LHCN-M2 (cell line): ENCODE data around the gene FGF7. TPM values are rescaled to one million over a fixed set of nuclear protein-coding genes. Genes with fewer than 3 reads are reported as not detected.
A peak's percentile ranks its signal among the peaks of the same experiment; 100 is the strongest.
"Not testable (repeated sequence)": the region's sequence is repeated elsewhere in the genome, so short reads cannot be mapped to it uniquely, and the experiment has no call there.

Experiments used
- DNase-seq: peaks from one replicate; pipeline ENCODE4 v3.0.0-alpha.2; 2012; ENCODE audit warnings: low read depth
- total RNA-seq: library from RNA; depleted of rRNA; stranded (reverse); fragments of >200 nt; gene quantifications from 2 replicates; pipeline ENCODE4 v1.2.3, GENCODE V29; 2014; rRNA removed

Gene FGF7
- total RNA-seq, 1 experiment from 2014 or later: 7.9 TPM

- peak; percentile 66 for DNase-seq
These were observed 69.8 kb downstream of the FGF7 start for GRCh38 chr15:49492830-49493229.

GRCh38 chr15:49494842-49495241, 71.8 kb downstream of the FGF7 start:
- DNase-seq: no peak

- peak; percentile 50 for DNase-seq
These were observed 73.1 kb downstream of the FGF7 start for GRCh38 chr15:49495993-49496753.

- no peak for DNase-seq
These were observed 78.5 kb downstream of the FGF7 start for GRCh38 chr15:49501586-49501985.

- DNase-seq: no peak
These were observed 83.3 kb downstream of the FGF7 start for GRCh38 chr15:49506341-49506740.

- no peak for DNase-seq
These were observed 84.2 kb downstream of the FGF7 start for GRCh38 chr15:49507261-49507660.

- not testable (repeated sequence) for DNase-seq
These were observed 89.7 kb downstream of the FGF7 start for GRCh38 chr15:49512739-49513138.

- DNase-seq: peak; percentile 6
These were observed 98.8 kb downstream of the FGF7 start for GRCh38 chr15:49521802-49522201.

- no peak for DNase-seq
These were observed 105.2 kb downstream of the FGF7 start for GRCh38 chr15:49528289-49528688.

- peak; percentile 25 for DNase-seq
These were observed 107.0 kb downstream of the FGF7 start for GRCh38 chr15:49530092-49530491.

Other genes with a start within 250 kb of the FGF7 start
- gene FAM227B, start 197.6 kb downstream of the FGF7 start, total RNA-seq: 7.9 and 8.0 TPM in 2 replicates
- 20.6 and 23.8 TPM in 2 replicates for gene DTWD1, start 197.8 kb downstream of the FGF7 start, total RNA-seq